Stimulated activated naive B cell treated with anti-CD40 and anti-IgM and Interleukin-4, amounts not matched to agents 10 μg/mL and 1 μg/mL and 100 μg/mL, for 72 hours (primary cell): ENCODE measurements around the gene METTL24.
"Not testable (repeated sequence)": the region's sequence is repeated elsewhere in the genome, so short reads cannot be mapped to it uniquely, and the experiment has no call there.

ENCODE experiments used
- ATAC-seq, 2 donors: fragments of 150-1000 bp; cut with Tn5 transposase; replicated peaks; 2 replicates each; pipeline ENCODE4 v1.10.0; 2021; ENCODE audit warnings: moderate library complexity in 1 of 2
- DNase-seq: peaks from one replicate; pipeline ENCODE4 v3.0.0; 2021
- H3K27ac Mint-ChIP-seq: one replicate; pipeline ENCODE4 v1.8.0; 2022; ENCODE audit warnings: mild to moderate bottlenecking, mixed read lengths
- H3K27me3 Mint-ChIP-seq, 2 donors: one replicate each; pipeline ENCODE4 v1.8.0; 2022; ENCODE audit warnings: mixed read lengths in 2 of 2
- H3K36me3 Mint-ChIP-seq, 2 donors: one replicate each; pipeline ENCODE4 v1.8.0; 2022; ENCODE audit warnings: mixed read lengths in 2 of 2, mild to moderate bottlenecking in 1 of 2
- H3K4me1 Mint-ChIP-seq, 2 donors: one replicate each; pipeline ENCODE4 v1.8.0; 2022; ENCODE audit warnings: mixed read lengths in 2 of 2, mild to moderate bottlenecking in 1 of 2
- H3K4me3 Mint-ChIP-seq, 2 donors: one replicate each; pipeline ENCODE4 v1.8.0; 2022; ENCODE audit warnings: mild to moderate bottlenecking in 2 of 2, mixed read lengths in 2 of 2, moderate library complexity in 1 of 2
- H3K9me3 Mint-ChIP-seq, 2 donors: one replicate each; pipeline ENCODE4 v1.8.0; 2022; ENCODE audit warnings: mixed read lengths in 2 of 2, mild to moderate bottlenecking in 1 of 2

The METTL24 gene

DNA sequence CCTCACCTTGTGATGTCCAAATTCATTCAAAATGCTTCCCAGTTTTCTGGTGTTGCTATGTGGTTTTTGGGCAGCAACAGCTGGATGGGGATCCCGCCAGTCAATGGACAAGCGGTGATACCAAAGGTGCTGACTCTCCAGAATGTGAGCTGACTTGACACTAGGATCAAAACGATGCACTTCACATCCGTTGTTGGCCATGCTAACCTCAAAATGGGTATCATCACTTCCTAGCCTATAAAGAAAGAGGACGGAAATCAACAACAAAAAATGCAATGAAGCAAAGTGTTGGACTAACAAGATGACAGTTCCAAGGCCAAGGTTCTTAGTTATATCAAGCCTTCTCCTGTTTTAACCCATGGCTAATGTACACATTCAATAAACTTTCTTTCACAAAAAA is 59.2 kb downstream of the METTL24 start:
- Mint-ChIP-seq H3K9me3 (no peaks in the 10 kb centered on the region), H3K4me1 (no peaks in the 10 kb centered on the region), H3K36me3 (no peaks in the 10 kb centered on the region), H3K4me3 (no peak overlapping the region), H3K27ac (no peak overlapping the region), H3K27me3 (peaks cover 4 to 22% of the 10 kb centered on the region in 2 donors)
- ATAC-seq (no peak), DNase-seq (no peak)

DNA sequence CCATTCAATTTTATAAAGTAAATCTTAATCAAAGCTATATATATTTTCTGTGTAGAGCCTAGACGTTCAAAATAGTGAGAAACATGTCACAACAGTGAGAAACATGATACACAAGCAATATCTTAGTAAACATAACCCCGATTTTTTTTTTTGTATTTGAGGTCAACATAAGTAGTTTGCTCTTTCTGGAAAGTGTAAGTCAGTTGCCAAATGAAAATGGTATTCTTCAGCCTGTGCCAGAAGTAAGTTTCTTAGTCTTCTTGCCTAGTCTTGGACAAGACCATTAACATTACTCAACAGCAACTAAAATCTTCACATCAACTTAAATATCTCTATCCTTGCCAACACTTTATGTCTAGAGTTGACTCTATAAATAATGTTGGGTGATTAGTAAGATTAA is 59.7 kb downstream of the METTL24 start:
- Mint-ChIP-seq H3K9me3 (no peaks in the 10 kb centered on the region), H3K36me3 (no peaks in the 10 kb centered on the region), H3K27ac (no peak overlapping the region), H3K4me3 (no peak overlapping the region), H3K27me3 (peaks cover 4 to 18% of the 10 kb centered on the region in 2 donors), H3K4me1 (no peaks in the 10 kb centered on the region)
- DNase-seq (no peak), ATAC-seq (no peak)

DNA sequence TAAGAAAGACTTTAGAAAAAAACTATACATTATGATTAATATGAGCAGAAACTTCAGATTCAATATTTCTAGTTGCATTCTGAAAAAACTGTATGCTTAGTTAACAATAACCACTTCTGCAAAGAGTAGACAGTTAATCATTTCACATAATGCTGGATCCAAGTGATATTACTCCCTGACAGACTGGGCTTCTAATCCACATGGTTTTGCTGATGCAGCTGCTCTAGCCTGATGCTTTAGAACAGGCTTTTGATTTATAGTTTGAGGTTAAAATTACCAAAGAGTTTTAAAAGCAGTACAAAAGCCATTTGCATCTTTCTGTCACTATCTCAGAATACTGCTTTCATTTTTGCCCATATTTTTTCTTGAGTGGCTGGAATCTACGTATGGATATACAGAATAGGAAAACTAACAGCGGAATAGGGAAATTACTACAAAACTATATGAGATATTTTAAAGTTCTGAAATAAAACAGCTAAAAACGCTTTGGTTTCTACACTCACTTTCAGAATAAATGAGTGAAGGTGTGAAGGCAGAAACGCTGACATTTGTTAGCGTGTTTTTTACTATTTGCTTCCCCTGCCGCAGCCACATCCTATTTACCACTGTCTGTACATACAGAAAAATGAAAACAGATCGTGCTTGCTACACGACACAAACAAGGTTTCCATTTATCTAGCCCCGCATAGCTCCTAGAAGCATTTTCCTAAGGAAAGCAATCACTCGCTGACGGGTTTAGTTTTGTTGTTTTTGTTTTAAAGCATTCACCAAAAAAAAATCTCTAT is 61.7 kb downstream of the METTL24 start:
- H3K9me3 Mint-ChIP-seq: no peaks in the 10 kb centered on the region
- H3K27ac Mint-ChIP-seq: no peak overlapping the region
- no peaks in the 10 kb centered on the region for H3K36me3 Mint-ChIP-seq
- no peak overlapping the region for H3K4me3 Mint-ChIP-seq
- H3K4me1 Mint-ChIP-seq: no peaks in the 10 kb centered on the region
- DNase-seq (no peak), ATAC-seq (no peak)
- peaks cover 4 to 17% of the 10 kb centered on the region in 2 donors for H3K27me3 Mint-ChIP-seq

DNA sequence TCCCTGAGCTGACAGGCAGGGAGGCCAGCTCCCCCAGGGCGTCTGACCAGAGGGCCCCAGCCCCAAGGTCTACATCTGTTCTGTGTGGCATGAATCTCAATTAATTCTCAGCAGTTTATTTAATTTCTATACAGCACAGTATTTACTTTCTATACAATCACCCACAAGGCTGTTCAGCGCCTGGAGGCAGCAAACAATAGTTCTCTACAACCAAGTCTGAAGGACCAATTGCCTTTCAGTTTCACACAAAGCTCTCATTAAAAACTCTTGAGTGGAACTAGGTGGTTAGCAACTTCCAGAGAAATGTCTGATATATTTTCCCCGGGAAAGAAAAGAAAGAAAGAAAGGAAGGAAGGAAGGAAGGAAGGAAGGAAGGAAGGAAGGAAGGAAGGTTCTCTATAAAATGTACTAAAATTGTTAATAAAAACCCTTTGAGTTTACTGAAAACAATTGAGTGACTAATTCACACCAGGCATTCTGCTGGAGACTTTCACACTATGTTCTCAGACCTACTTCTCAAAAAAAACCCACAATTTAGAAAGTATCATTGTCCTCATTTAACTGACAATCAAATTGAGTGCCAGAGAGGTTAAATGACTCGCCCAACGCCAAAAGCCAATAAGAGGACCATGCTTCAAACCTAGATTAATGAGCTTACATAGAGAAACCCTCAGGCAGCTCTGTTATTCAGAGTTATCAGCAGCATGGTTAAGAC is 62.5 kb downstream of the METTL24 start:
- H3K9me3 Mint-ChIP-seq: peaks cover 3 to 4% of the 10 kb centered on the region in 2 donors
- H3K4me3 Mint-ChIP-seq: no peak overlapping the region
- no peak for DNase-seq
- no peaks in the 10 kb centered on the region for H3K4me1 Mint-ChIP-seq
- no peak for ATAC-seq
- no peak overlapping the region for H3K27ac Mint-ChIP-seq
- H3K27me3 Mint-ChIP-seq: peaks cover 7 to 17% of the 10 kb centered on the region in 2 donors
- H3K36me3 Mint-ChIP-seq: no peaks in the 10 kb centered on the region

DNA sequence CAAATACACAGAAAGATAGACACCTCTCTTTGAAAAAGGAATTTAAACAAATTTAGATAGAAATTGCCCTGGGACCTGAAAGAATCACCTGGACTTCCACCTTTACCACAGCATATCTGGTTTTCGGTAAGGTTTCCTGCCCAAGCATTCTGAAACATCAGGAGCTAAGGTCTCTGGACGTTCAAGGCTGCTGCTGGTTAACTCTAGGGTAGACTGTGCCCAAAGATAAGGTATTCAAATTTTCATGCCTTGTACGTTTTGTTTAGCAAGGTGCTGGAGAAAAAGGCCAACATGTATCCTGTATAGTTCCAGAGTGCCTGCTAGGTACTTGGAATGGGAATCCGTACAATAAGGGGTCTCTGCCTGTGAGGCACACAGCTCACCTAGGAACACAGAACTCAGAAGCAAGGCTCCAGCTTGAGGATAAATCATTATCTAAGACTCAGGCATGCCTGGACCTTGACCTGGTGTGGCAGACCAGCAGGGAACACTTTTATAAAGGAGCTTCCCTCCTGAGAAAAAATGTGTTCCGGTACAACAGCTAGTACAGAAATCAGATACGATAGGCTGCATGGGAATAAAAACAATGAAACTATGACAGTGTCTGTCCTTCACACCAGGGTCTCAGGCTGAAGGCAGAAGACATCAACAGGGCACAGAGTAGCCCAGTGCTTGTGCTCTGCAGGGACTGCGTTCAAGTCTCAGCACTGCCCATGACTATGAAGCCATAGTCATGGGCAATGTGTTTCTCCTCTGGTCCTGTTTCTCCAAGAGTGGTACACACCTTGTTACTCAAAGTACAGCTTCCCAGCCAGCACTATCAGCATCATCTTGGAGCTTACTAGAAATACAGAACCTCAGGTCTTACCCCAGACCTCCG is 70.4 kb downstream of the METTL24 start:
- H3K9me3 Mint-ChIP-seq: peaks cover 8 to 17% of the 10 kb centered on the region in 2 donors
- H3K4me3 Mint-ChIP-seq: no peak overlapping the region
- H3K4me1 Mint-ChIP-seq: no peaks in the 10 kb centered on the region
- no peak overlapping the region for H3K27ac Mint-ChIP-seq
- H3K27me3 Mint-ChIP-seq: peaks cover 5 to 7% of the 10 kb centered on the region in 2 donors
- ATAC-seq (no peak), DNase-seq (no peak)
- no peaks in the 10 kb centered on the region for H3K36me3 Mint-ChIP-seq

DNA sequence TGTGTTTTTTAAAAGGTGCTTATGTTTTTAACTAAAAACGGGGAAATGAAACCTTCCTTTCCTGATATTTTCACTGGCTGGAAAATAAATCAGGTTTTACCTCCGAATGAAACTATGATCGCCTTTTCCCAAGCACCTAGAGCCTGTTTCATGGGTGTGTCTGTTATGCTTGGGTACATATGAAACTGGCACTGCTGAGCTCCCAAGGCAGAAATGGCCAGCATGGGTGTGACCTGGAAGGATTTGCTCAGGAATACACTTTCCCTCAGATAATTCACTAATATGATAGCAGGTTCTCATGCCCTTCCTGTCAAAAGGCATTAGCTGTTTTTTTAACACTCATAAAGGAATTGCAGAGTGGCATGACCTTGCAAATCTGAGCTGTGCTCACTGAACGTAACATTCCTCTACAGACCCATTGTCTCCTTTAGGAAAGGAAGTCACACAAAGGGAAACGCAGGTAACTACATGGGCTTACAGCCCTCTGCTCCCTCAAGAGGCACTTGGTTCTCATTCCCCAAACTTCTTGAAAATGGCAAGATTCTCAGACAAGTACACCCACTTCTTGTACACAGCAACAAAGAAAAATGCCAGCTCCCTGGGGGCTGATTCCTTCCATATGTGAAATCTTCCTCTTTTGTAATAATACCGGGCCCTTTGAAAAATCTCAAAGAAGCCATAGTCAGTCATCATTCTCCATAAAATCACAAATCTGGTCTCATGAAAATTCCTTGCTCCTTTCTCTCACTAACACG is 72.7 kb downstream of the METTL24 start:
- H3K36me3 Mint-ChIP-seq: no peaks in the 10 kb centered on the region

DNA sequence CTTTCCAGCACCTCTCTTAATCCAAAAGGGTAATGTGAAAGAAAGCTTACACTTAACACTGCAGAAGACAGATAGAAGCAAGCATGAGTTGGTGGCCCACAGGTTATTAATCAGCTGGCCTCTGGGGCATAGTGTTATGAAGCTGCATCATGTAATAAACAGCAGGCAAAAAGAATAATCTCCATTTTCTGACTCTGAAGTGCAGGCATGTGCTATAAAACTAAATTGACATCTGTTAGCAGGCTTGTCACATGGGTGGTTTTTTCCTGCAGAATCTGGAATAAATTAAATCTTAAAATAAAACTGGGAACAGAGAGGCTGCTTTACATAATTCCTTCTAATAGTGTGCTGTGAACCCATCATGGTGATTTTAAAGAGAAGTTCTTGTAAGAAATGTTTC is 73.3 kb downstream of the METTL24 start:
- Mint-ChIP-seq H3K4me3 (no peak overlapping the region), H3K36me3 (peaks cover 0 to under 1% of the 10 kb centered on the region in 2 donors), H3K9me3 (peaks cover 2 to 8% of the 10 kb centered on the region in 2 donors), H3K27me3 (peaks cover 3 to 5% of the 10 kb centered on the region in 2 donors), H3K4me1 (no peaks in the 10 kb centered on the region), H3K27ac (no peak overlapping the region)
- ATAC-seq (no peak), DNase-seq (no peak)

More for the DNA sequence above, 72.7 kb downstream of the METTL24 start:
- ATAC-seq (no peak), DNase-seq (no peak)
- peaks cover 3 to 5% of the 10 kb centered on the region in 2 donors for H3K27me3 Mint-ChIP-seq
- H3K9me3 Mint-ChIP-seq: peaks cover 5 to 12% of the 10 kb centered on the region in 2 donors
- no peak overlapping the region for H3K27ac Mint-ChIP-seq
- H3K4me1 Mint-ChIP-seq: no peaks in the 10 kb centered on the region
- H3K4me3 Mint-ChIP-seq: no peak overlapping the region

DNA sequence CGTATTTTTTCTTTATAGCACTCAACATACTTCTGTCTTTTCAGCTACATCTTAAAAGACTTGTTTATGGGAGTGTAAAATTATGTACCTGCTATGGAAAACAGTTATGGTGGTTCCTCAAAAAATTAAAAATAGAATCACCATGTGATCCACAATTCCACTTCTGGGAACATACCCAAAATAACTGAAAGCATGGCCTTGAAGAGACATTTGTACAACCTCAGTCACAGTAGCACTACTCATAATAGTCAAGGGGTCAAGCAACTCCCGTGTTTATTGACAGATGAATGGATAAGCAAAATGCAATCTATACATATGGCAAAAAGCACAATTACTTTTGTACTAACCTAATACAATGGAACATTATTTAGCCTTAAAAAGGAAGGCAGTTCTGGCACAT is 74.5 kb downstream of the METTL24 start:
- peaks cover 0 to 3% of the 10 kb centered on the region in 2 donors for H3K36me3 Mint-ChIP-seq
- H3K27ac Mint-ChIP-seq: no peak overlapping the region
- H3K27me3 Mint-ChIP-seq: peaks cover 3 to 5% of the 10 kb centered on the region in 2 donors

DNA sequence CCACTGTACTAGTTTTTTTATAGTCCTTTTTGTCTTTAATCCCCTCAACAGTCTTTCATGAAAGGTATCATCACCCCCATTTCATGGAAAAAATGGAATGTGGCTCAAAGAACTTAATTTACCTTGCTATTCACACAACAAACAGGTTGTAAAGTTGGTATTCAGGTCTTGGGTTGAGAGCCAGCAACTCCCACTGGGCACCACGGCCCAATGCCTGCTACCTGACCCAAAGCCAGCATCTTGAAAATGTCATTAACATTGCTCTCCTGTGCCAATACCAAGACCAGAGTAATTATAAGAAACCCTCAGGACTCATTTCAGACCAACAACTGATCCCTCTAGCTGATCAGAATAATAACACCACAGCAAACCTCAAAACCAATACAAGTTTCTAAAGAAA is 75.7 kb downstream of the METTL24 start:
- no peak overlapping the region for H3K27ac Mint-ChIP-seq
- no peaks in the 10 kb centered on the region for H3K4me1 Mint-ChIP-seq
- H3K4me3 Mint-ChIP-seq: no peak overlapping the region
- no peak for DNase-seq
- H3K9me3 Mint-ChIP-seq: peaks cover 3 to 4% of the 10 kb centered on the region in 2 donors
- ATAC-seq: no peak
- H3K36me3 Mint-ChIP-seq: peaks cover 0 to 3% of the 10 kb centered on the region in 2 donors
- peaks cover 3 to 5% of the 10 kb centered on the region in 2 donors for H3K27me3 Mint-ChIP-seq

More for the DNA sequence above, 74.5 kb downstream of the METTL24 start:
- ATAC-seq (no peak), DNase-seq (no peak)
- Mint-ChIP-seq H3K9me3 (peaks cover 3 to 4% of the 10 kb centered on the region in 2 donors), H3K4me1 (no peaks in the 10 kb centered on the region), H3K4me3 (no peak overlapping the region)

DNA sequence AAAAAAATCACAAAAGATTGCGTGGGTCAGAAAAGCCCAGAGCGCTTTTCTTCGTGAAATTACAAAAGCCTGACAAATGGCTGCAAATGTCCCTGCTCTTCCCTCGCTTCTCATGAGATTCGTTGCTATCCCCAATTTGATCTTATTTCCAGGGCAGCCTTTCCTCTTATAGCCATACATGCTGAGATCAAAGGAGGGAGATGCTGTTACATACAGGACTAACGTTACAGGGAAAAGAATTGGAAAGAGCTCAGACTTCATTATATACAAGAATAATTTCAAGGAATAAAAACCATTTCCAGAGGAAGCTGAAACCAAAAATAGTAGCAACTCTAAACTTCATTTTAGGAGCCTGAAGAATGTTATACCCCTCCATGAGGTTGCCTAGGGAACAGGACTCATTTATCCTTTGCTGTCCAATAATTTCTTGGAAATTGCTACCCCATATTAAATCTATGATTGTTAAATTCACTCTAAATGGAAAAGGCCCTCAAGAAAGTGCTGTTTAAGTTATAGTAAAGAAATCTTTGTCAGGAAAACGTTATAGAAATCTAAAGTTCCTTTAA is 81.0 kb downstream of the METTL24 start:
- Mint-ChIP-seq H3K27me3 (peaks cover 0 to 14% of the 10 kb centered on the region in 2 donors), H3K4me3 (no peak overlapping the region), H3K4me1 (no peaks in the 10 kb centered on the region), H3K27ac (no peak overlapping the region), H3K9me3 (peaks cover 3 to 8% of the 10 kb centered on the region in 2 donors), H3K36me3 (peaks cover 0 to 7% of the 10 kb centered on the region in 2 donors)
- DNase-seq: no peak
- no peak for ATAC-seq

DNA sequence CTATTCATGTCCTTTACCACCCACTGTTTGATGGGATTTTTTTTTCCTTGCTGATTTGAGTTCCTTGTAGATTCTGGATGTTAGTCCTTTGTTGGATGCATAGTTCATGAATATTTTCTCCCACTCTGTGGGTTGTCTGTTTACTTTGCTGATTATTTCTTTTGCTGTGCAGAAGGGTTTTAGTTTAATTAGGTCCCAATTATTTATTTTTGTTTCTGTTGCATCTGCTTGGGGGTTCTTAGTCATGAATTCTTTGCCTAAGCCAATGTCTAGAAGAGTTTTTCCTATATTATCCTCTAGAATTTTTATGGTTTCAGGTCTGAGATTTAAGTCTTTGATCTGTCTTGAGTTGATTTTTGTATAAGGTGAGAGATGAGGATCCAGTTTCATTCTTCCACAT is 85.4 kb downstream of the METTL24 start:
- peaks cover 0 to 17% of the 10 kb centered on the region in 2 donors for H3K27me3 Mint-ChIP-seq
- not testable (repeated sequence) for H3K4me3 Mint-ChIP-seq

DNA sequence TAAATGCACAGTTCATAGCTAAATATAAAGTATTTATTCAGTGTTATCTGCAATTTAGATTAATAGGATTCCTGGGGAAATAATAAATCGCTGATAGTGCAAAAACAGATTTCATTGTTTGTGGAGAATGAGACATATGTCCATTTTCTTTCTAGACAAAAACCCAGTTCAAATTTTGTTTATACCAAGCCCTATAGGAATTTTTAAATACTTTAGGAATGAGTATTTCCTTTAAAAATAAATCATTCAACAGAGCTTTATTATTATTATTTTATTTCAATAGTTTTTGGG is 86.5 kb downstream of the METTL24 start:
- no peak for DNase-seq
- peaks cover 0 to 4% of the 10 kb centered on the region in 2 donors for H3K36me3 Mint-ChIP-seq
- no peak for ATAC-seq

More for the DNA sequence above, 85.4 kb downstream of the METTL24 start:
- DNase-seq, H3K9me3 Mint-ChIP-seq, ATAC-seq, H3K36me3 Mint-ChIP-seq, H3K4me1 Mint-ChIP-seq, H3K27ac Mint-ChIP-seq: not testable (repeated sequence)

DNA sequence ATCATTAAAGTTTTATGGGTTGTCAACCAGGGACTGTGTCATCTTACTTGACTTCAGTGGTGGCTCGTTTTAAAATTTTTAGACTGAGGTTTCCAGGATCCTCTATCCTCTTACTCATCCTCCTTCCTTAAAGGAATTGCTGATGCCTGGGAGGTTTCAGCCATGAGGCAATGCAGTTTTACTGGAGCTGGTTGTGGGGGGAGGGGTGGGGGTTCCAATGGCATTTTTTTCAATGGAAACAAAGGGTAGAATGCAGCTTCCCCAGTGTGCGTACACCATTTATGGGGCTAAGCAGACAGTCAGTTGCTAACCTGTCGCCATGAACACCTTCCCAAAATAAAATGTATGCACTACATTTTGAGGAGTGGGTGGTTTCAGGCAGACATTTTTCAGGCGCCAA is 88.0 kb downstream of the METTL24 start:
- Mint-ChIP-seq H3K4me3 (no peak overlapping the region), H3K9me3 (peaks cover 5 to 6% of the 10 kb centered on the region in 2 donors), H3K4me1 (no peaks in the 10 kb centered on the region), H3K36me3 (peaks cover 0 to 2% of the 10 kb centered on the region in 2 donors), H3K27me3 (peaks cover 0 to 14% of the 10 kb centered on the region in 2 donors), H3K27ac (no peak overlapping the region)
- ATAC-seq (no peak), DNase-seq (no peak)

More for the DNA sequence above, 86.5 kb downstream of the METTL24 start:
- Mint-ChIP-seq H3K4me3 (no peak overlapping the region), H3K27ac (no peak overlapping the region), H3K9me3 (peaks cover 5 to 8% of the 10 kb centered on the region in 2 donors), H3K27me3 (peaks cover 0 to 17% of the 10 kb centered on the region in 2 donors), H3K4me1 (no peaks in the 10 kb centered on the region)
